H1 (cell line): ENCODE measurements around the gene SYCE3.

Experiments used
- CTCF ChIP-seq, 3 experiments: IDR thresholded peaks; 1 replicate in 2 of 3; 2 replicates in 1 of 3; pipeline versions ENCODE4 v1.5.1 to v1.6.1; 2011; ENCODE audit warnings: low read length in 3 of 3, mild to moderate bottlenecking in 3 of 3, inconsistent platforms in 2 of 3, low read depth in 1 of 3, moderate library complexity in 1 of 3; ENCODE audit not compliant: insufficient read depth in 1 of 3; ENCODE audit errors: control extremely low read depth in 1 of 3
- KDM4A ChIP-seq: IDR thresholded peaks from one replicate; pipeline ENCODE4 v1.7.1; 2012; ENCODE audit warnings: low read depth, mild to moderate bottlenecking, moderate library complexity, low read length, inconsistent platforms; ENCODE audit not compliant: severe bottlenecking

GRCh38 chr22:50600967-50601668 is 38.4 kb upstream of the SYCE3 start:
- TF ChIP-seq CTCF (IDR thresholded peaks at IDR 0.05; ENCODE audit: control extremely low read depth in 1 of 3, insufficient read depth in 1 of 3, low read depth in 1 of 3, low read length in 3 of 3) (no peak), KDM4A (no peak)
